ENCODE data around the gene EEF2. TPM values are rescaled to one million over a fixed set of nuclear protein-coding genes. Genes with fewer than 3 reads are reported as not detected.
"Not testable (repeated sequence)": the region's sequence is repeated elsewhere in the genome, so short reads cannot be mapped to it uniquely, and the experiment has no call there.

Gene EEF2
- total RNA-seq, 1 donor from 2014 or later, result 2,896 TPM

DNA sequence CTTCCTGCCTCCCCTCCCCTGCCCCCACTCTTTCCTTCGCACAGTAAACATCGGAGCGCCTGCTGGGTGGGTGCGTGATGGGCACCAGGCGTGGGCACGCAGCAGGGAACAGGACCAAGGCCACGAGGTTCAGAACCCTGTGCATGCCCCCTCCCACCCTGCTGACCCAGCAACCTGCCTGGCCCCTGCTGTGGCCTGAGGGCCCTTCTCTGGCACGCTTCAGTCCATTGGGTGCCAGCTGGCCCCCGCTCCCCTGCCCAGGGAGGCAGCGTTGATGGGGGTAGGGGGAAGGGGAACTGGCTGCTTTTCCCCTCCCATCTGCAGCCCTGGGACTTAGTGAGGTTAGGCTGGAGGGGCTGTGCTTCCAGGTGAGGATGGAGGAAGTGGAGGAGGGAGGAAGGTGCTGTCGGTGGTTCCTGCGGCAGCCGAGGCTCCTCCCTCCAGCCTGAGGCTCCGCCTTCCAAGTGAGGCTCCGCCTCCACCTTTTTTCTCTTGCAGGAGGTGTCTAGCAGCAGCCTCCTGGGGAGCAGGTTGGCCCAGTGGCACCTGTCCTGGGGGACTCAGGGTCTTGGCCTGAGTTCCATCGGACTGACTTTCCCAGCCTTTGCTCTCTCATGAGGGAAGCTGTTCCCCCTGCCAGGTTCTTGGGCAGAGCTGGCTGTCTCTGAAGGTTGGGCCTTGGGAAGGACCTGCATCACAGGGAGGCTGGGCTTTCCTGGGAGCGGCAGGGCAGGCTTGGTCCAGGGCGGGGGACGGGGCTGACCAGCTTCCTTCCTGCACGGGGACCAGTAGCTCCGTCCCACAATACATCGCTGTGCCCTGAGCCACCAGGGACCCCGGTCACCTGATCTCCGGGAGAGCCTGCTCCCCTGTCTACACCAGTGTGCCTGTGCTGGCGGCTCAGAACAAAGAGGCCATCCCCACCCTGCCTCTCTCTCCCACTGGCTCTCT is 29.6 kb upstream of the EEF2 start:
- Mint-ChIP-seq H3K4me3 (ENCODE audit: unreplicated experiment) (no peak overlapping the region), H3K9me3 (ENCODE audit: unreplicated experiment) (no peaks in the 10 kb centered on the region), H3K27ac (ENCODE audit: unreplicated experiment) (no peak overlapping the region), H3K4me1 (ENCODE audit: unreplicated experiment) (peaks cover 8% of the 10 kb centered on the region), H3K27me3 (ENCODE audit: unreplicated experiment) (peaks cover 3% of the 10 kb centered on the region), H3K36me3 (ENCODE audit: low read depth, unreplicated experiment) (no peaks in the 10 kb centered on the region)
- TF ChIP-seq, protein P1, sequence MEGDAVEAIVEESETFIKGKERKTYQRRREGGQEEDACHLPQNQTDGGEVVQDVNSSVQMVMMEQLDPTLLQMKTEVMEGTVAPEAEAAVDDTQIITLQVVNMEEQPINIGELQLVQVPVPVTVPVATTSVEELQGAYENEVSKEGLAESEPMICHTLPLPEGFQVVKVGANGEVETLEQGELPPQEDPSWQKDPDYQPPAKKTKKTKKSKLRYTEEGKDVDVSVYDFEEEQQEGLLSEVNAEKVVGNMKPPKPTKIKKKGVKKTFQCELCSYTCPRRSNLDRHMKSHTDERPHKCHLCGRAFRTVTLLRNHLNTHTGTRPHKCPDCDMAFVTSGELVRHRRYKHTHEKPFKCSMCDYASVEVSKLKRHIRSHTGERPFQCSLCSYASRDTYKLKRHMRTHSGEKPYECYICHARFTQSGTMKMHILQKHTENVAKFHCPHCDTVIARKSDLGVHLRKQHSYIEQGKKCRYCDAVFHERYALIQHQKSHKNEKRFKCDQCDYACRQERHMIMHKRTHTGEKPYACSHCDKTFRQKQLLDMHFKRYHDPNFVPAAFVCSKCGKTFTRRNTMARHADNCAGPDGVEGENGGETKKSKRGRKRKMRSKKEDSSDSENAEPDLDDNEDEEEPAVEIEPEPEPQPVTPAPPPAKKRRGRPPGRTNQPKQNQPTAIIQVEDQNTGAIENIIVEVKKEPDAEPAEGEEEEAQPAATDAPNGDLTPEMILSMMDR (IDR thresholded peaks at IDR 0.05; ENCODE audit: unreplicated experiment), result no peak
- no peak for DNase-seq (ENCODE audit: low spot score)

DNA sequence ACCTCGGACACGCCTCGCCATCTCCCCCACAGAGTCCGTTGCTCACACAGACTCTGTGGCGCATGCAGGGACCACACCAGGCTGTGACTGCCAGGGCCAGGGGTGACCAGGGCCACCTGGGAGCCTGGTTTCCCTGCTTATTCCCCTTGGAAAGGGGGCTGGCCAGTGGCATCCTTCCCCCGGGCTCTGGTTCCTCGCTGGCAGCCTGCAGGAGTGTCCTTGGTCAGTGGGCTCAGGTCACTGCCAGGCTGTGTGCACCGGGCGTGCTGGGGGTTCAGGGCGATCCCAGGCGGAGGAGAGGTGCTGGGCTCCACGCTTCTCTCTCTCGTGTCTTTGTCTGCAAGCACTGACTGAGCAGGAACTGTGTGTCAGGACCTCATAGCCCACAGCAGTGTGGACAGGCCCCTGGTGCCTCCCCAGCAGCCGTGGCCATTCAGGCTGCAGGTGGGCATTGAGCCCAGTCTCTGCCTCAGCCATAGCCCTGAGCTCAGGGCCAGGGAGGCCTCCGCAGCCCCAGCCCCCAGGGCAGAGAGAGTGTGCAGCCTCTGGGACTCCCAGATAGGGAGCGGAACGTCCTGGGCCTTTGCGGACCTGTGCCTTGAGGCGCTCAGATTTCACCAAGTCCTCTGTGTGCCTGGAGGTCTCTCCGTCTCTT is 28.8 kb upstream of the EEF2 start:
- Mint-ChIP-seq H3K27me3 (ENCODE audit: unreplicated experiment) (peaks cover 3% of the 10 kb centered on the region), H3K4me3 (ENCODE audit: unreplicated experiment) (no peak overlapping the region), H3K9me3 (ENCODE audit: unreplicated experiment) (no peaks in the 10 kb centered on the region), H3K4me1 (ENCODE audit: unreplicated experiment) (peaks cover 16% of the 10 kb centered on the region), H3K36me3 (ENCODE audit: low read depth, unreplicated experiment) (no peaks in the 10 kb centered on the region), H3K27ac (ENCODE audit: unreplicated experiment) (no peak overlapping the region)
- TF ChIP-seq, protein P1 (IDR thresholded peaks at IDR 0.05; ENCODE audit: unreplicated experiment), result no peak
- DNase-seq (ENCODE audit: low spot score), result no peak

DNA sequence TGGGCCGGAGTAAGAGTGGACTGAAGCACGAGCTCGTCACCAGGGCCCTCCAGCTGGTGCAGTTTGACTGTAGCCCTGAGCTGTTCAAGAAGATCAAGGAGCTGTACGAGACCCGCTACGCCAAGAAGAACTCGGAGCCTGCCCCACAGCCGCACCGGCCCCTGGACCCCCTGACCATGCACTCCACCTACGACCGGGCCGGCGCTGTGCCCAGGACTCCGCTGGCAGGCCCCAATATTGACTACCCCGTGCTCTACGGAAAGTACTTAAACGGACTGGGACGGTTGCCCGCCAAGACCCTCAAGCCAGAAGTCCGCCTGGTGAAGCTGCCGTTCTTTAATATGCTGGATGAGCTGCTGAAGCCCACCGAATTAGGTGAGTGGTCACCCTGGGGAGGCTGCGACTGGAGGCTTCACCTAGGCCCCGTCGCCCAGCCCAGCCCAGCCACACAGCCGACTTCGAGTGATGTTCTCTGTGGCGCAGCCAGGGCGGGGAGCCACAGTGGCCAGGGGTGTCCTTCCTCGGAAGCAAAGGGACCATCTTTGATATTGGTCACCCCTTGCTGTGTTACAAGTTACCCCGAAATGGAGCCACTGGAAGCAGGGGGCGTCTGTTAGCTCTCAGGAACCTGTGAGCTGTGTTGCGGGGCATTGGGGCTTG is 27.8 kb upstream of the EEF2 start:
- Mint-ChIP-seq H3K9me3 (ENCODE audit: unreplicated experiment) (no peaks in the 10 kb centered on the region), H3K4me3 (ENCODE audit: unreplicated experiment) (no peak overlapping the region), H3K27me3 (ENCODE audit: unreplicated experiment) (peaks cover 6% of the 10 kb centered on the region), H3K36me3 (ENCODE audit: low read depth, unreplicated experiment) (peaks cover 4% of the 10 kb centered on the region), H3K27ac (ENCODE audit: unreplicated experiment) (no peak overlapping the region), H3K4me1 (ENCODE audit: unreplicated experiment) (peaks cover 23% of the 10 kb centered on the region)
- no peak for DNase-seq (ENCODE audit: low spot score)
- TF ChIP-seq, protein P1 (IDR thresholded peaks at IDR 0.05; ENCODE audit: unreplicated experiment), result no peak

DNA sequence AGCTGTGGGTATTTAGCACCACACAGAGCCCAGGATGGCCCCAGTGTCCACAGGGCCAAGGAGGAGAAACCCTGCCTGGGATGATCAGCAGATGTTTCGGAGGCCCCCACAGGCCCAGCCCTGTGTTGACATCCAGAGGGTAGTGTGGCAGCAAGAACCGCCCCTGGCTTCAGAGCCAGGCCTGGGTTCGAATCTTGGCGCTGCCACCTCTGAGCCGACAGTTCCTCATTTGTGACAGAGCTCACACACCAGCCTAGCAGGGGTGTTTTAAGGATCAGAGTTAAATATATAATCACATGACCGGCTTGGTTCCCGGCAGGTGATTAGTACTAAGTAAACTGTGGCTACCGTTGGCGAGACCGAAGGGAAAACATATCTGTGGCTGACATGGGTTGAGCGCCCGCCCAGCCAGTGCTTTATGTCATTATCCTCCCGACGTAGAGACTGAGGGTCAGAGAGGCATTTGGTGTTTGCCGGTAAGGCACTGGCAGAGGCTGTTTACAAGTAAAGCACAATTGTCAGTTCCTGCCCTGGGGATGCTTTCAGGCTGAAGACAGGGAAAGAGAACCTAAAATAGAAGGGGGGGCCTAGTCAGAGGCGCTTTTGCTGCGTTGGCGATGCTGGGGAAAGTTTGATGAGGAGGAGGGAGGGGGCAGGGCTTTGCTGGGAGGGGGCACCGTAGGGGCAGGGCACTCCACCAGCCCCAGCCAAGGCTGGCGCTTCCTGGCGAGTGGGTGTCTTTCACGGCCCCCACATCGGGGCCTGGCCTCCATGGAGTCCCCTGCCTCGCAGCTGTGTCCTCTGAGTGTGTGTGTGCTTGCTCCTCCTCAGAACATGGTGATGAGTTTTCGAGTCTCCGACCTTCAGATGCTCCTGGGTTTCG is 27.1 kb upstream of the EEF2 start:
- no peaks in the 10 kb centered on the region for H3K9me3 Mint-ChIP-seq (ENCODE audit: unreplicated experiment)
- H3K27ac Mint-ChIP-seq (ENCODE audit: unreplicated experiment), result no peak overlapping the region
- H3K27me3 Mint-ChIP-seq (ENCODE audit: unreplicated experiment), result peaks cover 6% of the 10 kb centered on the region
- DNase-seq (ENCODE audit: low spot score), result no peak
- H3K36me3 Mint-ChIP-seq (ENCODE audit: low read depth, unreplicated experiment), result peaks cover 4% of the 10 kb centered on the region
- H3K4me3 Mint-ChIP-seq (ENCODE audit: unreplicated experiment), result no peak overlapping the region
- TF ChIP-seq, protein P1 (IDR thresholded peaks at IDR 0.05; ENCODE audit: unreplicated experiment), result no peak
- H3K4me1 Mint-ChIP-seq (ENCODE audit: unreplicated experiment), result peaks cover 23% of the 10 kb centered on the region

DNA sequence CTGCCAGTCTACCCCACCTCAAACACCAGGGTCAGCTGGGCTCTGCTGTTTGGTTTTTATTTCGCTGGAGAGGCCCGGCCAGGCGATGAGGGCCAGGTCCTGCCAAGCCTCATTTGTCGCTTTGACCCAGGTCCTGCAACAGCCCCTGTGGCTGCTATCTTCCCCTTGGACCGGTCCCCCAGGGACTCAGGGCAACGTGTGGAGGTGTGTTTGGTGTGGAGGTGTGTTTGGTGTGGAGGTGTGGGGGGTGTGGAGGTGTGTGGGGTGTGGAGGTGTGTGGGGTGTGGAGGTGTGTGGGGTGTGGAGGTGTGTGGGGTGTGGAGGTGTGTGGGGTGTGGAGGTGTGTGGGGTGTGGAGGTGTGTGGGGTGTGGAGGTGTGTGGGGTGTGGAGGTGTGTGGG is 26.2 kb upstream of the EEF2 start:
- H3K27me3 Mint-ChIP-seq (ENCODE audit: unreplicated experiment); DNase-seq (ENCODE audit: low spot score); H3K9me3 Mint-ChIP-seq (ENCODE audit: unreplicated experiment); H3K4me3 Mint-ChIP-seq (ENCODE audit: unreplicated experiment); H3K36me3 Mint-ChIP-seq (ENCODE audit: low read depth, unreplicated experiment): not testable (repeated sequence)
- H3K27ac Mint-ChIP-seq (ENCODE audit: unreplicated experiment), result peak overlapping the region; percentile 61
- H3K4me1 Mint-ChIP-seq (ENCODE audit: unreplicated experiment), result peaks cover 23% of the 10 kb centered on the region

Measured in endothelial cell (in vitro differentiated cells).